ENCODE results near the gene KRT38.
A peak's percentile ranks its signal among the peaks of the same experiment; 100 is the strongest.

The KRT38 gene

GRCh38 chr17:41440531-41441033, at the start of gene KRT38:
Gene KRT38, minus strand, starts transcription at chr17:41440983. Its CDS starts 62 bp downstream, at chr17:41440921.
- DNase-seq (ENCODE audit: low spot score) = no peak

- DNase-seq (ENCODE audit: low spot score) = no peak
Measured at GRCh38 chr17:41489531-41489930, 48.7 kb upstream of the KRT38 start, which contains the start of gene KRT36. Gene KRT36, minus strand, starts transcription at chr17:41489910. Its CDS starts 46 bp downstream, at chr17:41489864.

- DNase-seq (ENCODE audit: low spot score) = peak; percentile 69
Measured at GRCh38 chr17:41486809-41487530, 46.2 kb upstream of the KRT38 start.

GRCh38 chr17:41486316-41486715, 45.5 kb upstream of the KRT38 start:
- no peak for DNase-seq (ENCODE audit: low spot score)

GRCh38 chr17:41484920-41485904, 44.4 kb upstream of the KRT38 start:
- DNase-seq (ENCODE audit: low spot score) = no peak

GRCh38 chr17:41483991-41484826, 43.4 kb upstream of the KRT38 start:
- DNase-seq (ENCODE audit: low spot score) = no peak

- DNase-seq (ENCODE audit: low spot score) = no peak
Measured at GRCh38 chr17:41483531-41483930, 42.7 kb upstream of the KRT38 start.

- no peak for DNase-seq (ENCODE audit: low spot score)
Measured at GRCh38 chr17:41481036-41481435, 40.3 kb upstream of the KRT38 start, which contains the start of gene KRT35. Gene KRT35, minus strand, starts transcription at chr17:41481151. Its CDS starts 54 bp downstream, at chr17:41481097.

GRCh38 chr17:41480581-41480980, 39.8 kb upstream of the KRT38 start:
- no peak for DNase-seq (ENCODE audit: low spot score)

GRCh38 chr17:41480136-41480535, 39.4 kb upstream of the KRT38 start:
- no peak for DNase-seq (ENCODE audit: low spot score)

- DNase-seq (ENCODE audit: low spot score) = no peak
Measured at GRCh38 chr17:41478237-41478636, 37.5 kb upstream of the KRT38 start.

GRCh38 chr17:41476866-41477815, 36.4 kb upstream of the KRT38 start:
- DNase-seq (ENCODE audit: low spot score) = no peak

- DNase-seq (ENCODE audit: low spot score) = no peak
Measured at GRCh38 chr17:41475421-41475820, 34.6 kb upstream of the KRT38 start.

- no peak for DNase-seq (ENCODE audit: low spot score)
Measured at GRCh38 chr17:41474863-41475262, 34.1 kb upstream of the KRT38 start.

- no peak for DNase-seq (ENCODE audit: low spot score)
Measured at GRCh38 chr17:41468346-41468745, 27.6 kb upstream of the KRT38 start.

- no peak for DNase-seq (ENCODE audit: low spot score)
Measured at GRCh38 chr17:41467561-41467960, 26.8 kb upstream of the KRT38 start.

- DNase-seq (ENCODE audit: low spot score) = no peak
Measured at GRCh38 chr17:41466988-41467387, 26.2 kb upstream of the KRT38 start, which contains the start of gene KRT32. Gene KRT32, minus strand, starts transcription at chr17:41467386. Its CDS starts 61 bp downstream, at chr17:41467325.

GRCh38 chr17:41464682-41465081, 23.9 kb upstream of the KRT38 start:
- DNase-seq (ENCODE audit: low spot score) = no peak

GRCh38 chr17:41464173-41464572, 23.4 kb upstream of the KRT38 start:
- no peak for DNase-seq (ENCODE audit: low spot score)

- no peak for DNase-seq (ENCODE audit: low spot score)
Measured at GRCh38 chr17:41463746-41464145, 23.0 kb upstream of the KRT38 start.
